GM23338 (cell line): Measurements from ENCODE around the gene CNOT6. TPM values are rescaled to one million over a fixed set of nuclear protein-coding genes. Genes with fewer than 3 reads are reported as not detected.

Experiments
- ATAC-seq: fragments of 200-7000 bp; cut with Tn5 transposase; 3 replicates; pipeline ENCODE4 v1.9.1; 2020
- DNase-seq: peaks from one replicate; pipeline ENCODE4 v3.0.0-alpha.2; 2015; ENCODE audit warnings: low spot score
- H2AFZ ChIP-seq: fragments of 200-600 bp; sonication (generic); 2 replicates; pipeline ENCODE4 v1.8.0; 2016; ENCODE audit warnings: antibody characterized with exemption, mild to moderate bottlenecking, moderate library complexity
- H3F3A ChIP-seq: fragments of 200-600 bp; sonication (generic); replicated peaks from 2 replicates; pipeline ENCODE4 v1.8.0; 2017; ENCODE audit warnings: antibody characterized with exemption, mixed run types, low read depth
- H3K27ac ChIP-seq: fragments of 200-600 bp; sonication (generic); 2 replicates; pipeline ENCODE4 v1.6.1; 2016; ENCODE audit warnings: low read depth
- H3K27me3 ChIP-seq: fragments of 200-600 bp; sonication (generic); 2 replicates; pipeline ENCODE4 v1.8.0; 2016; ENCODE audit warnings: mild to moderate bottlenecking, mixed run types, moderate library complexity; ENCODE audit not compliant: insufficient read depth
- H3K36me3 ChIP-seq: fragments of 200-600 bp; sonication (generic); 2 replicates; pipeline ENCODE4 v1.8.0; 2016; ENCODE audit warnings: mild to moderate bottlenecking; ENCODE audit not compliant: insufficient read depth
- H3K4me1 ChIP-seq: fragments of 200-600 bp; sonication (generic); 2 replicates; pipeline ENCODE4 v1.8.0; 2016; ENCODE audit warnings: mild to moderate bottlenecking, moderate library complexity; ENCODE audit not compliant: insufficient read depth
- H3K4me2 ChIP-seq: fragments of 200-600 bp; sonication (generic); 2 replicates; pipeline ENCODE4 v1.7.1; 2017; ENCODE audit warnings: mixed run types
- H3K4me3 ChIP-seq: fragments of 200-600 bp; sonication (generic); 2 replicates; pipeline ENCODE4 v1.6.1; 2016; ENCODE audit warnings: mixed run types
- H3K79me2 ChIP-seq: fragments of 200-600 bp; sonication (generic); replicated peaks from 2 replicates; pipeline ENCODE4 v1.8.0; 2017; ENCODE audit warnings: mild to moderate bottlenecking; ENCODE audit not compliant: insufficient read depth
- H3K9me2 ChIP-seq: fragments of 200-600 bp; sonication (generic); 2 replicates; pipeline ENCODE4 v1.8.0; 2017; ENCODE audit not compliant: insufficient read depth
- H4K20me1 ChIP-seq: fragments of 200-600 bp; sonication (generic); replicated peaks from 2 replicates; pipeline ENCODE4 v1.8.0; 2017; ENCODE audit warnings: mild to moderate bottlenecking; ENCODE audit not compliant: insufficient read depth
- H3K27ac Mint-ChIP-seq: 2 replicates; pipeline ENCODE4 v1.8.0; 2020; ENCODE audit warnings: inconsistent platforms, mild to moderate bottlenecking, moderate library complexity, mixed read lengths
- H3K27me3 Mint-ChIP-seq: 3 replicates; pipeline ENCODE4 v1.8.0; 2022; ENCODE audit warnings: low read depth, mild to moderate bottlenecking, moderate library complexity, mixed read lengths, inconsistent platforms; ENCODE audit not compliant: insufficient read depth, poor library complexity
- H3K36me3 Mint-ChIP-seq: 3 replicates; pipeline ENCODE4 v1.8.0; 2021; ENCODE audit warnings: low read depth, mild to moderate bottlenecking, inconsistent platforms, moderate library complexity, mixed read lengths
- H3K4me1 Mint-ChIP-seq: 3 replicates; pipeline ENCODE4 v1.8.0; 2020; ENCODE audit warnings: mild to moderate bottlenecking, inconsistent platforms, mixed read lengths
- H3K4me3 Mint-ChIP-seq: 3 replicates; pipeline ENCODE4 v1.8.0; 2021; ENCODE audit warnings: moderate library complexity, mild to moderate bottlenecking, inconsistent platforms, mixed read lengths
- H3K9me3 Mint-ChIP-seq: 3 replicates; pipeline ENCODE4 v1.8.0; 2020; ENCODE audit warnings: moderate library complexity, mild to moderate bottlenecking, inconsistent platforms, mixed read lengths
- CREB1 ChIP-seq: fragments of 250-450 bp; sonication (Bioruptor Pico); IDR thresholded peaks from 2 replicates; pipeline ENCODE4 v1.5.0; 2020; ENCODE audit warnings: low read depth, mild to moderate bottlenecking, moderate library complexity
- EZH2 ChIP-seq: fragments of 200-600 bp; sonication (generic); IDR thresholded peaks from one replicate; pipeline ENCODE4 v1.8.0; 2017; ENCODE audit warnings: antibody characterized with exemption, mild to moderate bottlenecking, low read depth; ENCODE audit not compliant: unreplicated experiment
- EZH2phosphoT487 ChIP-seq: fragments of 200-600 bp; sonication (generic); IDR thresholded peaks from one replicate; pipeline ENCODE4 v1.8.1; 2018; ENCODE audit warnings: antibody characterized with exemption; ENCODE audit not compliant: unreplicated experiment
- JUNB ChIP-seq: IDR thresholded peaks from one replicate; pipeline ENCODE4 v1.6.1; 2016; ENCODE audit warnings: antibody characterized with exemption; ENCODE audit not compliant: unreplicated experiment
- NANOG ChIP-seq: IDR thresholded peaks from 2 replicates; pipeline ENCODE4 v1.6.1; 2016; ENCODE audit warnings: antibody characterized with exemption, borderline replicate concordance
- POLR2AphosphoS5 ChIP-seq: IDR thresholded peaks from 2 replicates; pipeline ENCODE4 v1.6.1; 2016; ENCODE audit warnings: antibody characterized with exemption, low read depth
- STAT1 ChIP-seq: IDR thresholded peaks from one replicate; pipeline ENCODE4 v1.6.1; 2016; ENCODE audit warnings: antibody characterized with exemption; ENCODE audit not compliant: unreplicated experiment
- ZNF114 ChIP-seq: fragments of 250-450 bp; sonication (Bioruptor Pico); IDR thresholded peaks from 2 replicates; pipeline ENCODE4 v1.5.0; 2020; ENCODE audit warnings: mild to moderate bottlenecking, moderate library complexity
- ZNF331 ChIP-seq: fragments of 250-450 bp; sonication (Bioruptor Pico); IDR thresholded peaks from 2 replicates; pipeline ENCODE4 v1.5.0; 2020; ENCODE audit warnings: low read depth, mild to moderate bottlenecking, moderate library complexity
- polyA plus RNA-seq: library from polyadenylated mRNA; unstranded; fragments of >200 nt; fragmentation: Nextera tagmentation; extraction: Ambion mirVana; gene quantifications from 2 replicates; pipeline ENCODE4 v1.2.1, GENCODE V29; 2016
- total RNA-seq: library from RNA; depleted of rRNA; stranded (reverse); fragments of >200 nt; shearing (Covaris generic); gene quantifications from 2 replicates; pipeline ENCODE4 v1.2.3, GENCODE V29; 2014
- TF ChIP-seq, protein P1 (sequence below): fragments of 250-450 bp; sonication (Bioruptor Pico); IDR thresholded peaks from 2 replicates; pipeline ENCODE4 v1.5.0; 2020; ENCODE audit warnings: mild to moderate bottlenecking, moderate library complexity
- TF ChIP-seq, protein P2 (sequence below): IDR thresholded peaks from 2 replicates; pipeline ENCODE4 v1.6.1; 2016; ENCODE audit warnings: antibody characterized with exemption
- TF ChIP-seq, protein P3 (sequence below): IDR thresholded peaks from one replicate; pipeline ENCODE4 v1.6.1; 2018; ENCODE audit warnings: antibody characterized with exemption; ENCODE audit not compliant: unreplicated experiment
- TF ChIP-seq, protein P4 (sequence below), 2 experiments: fragments of 200-600 bp in 1 of 2; sonication (generic) in 1 of 2; conservative IDR thresholded peaks; 2 replicates each; pipeline versions ENCODE4 v1.5.1 to v1.6.1; 2016 to 2017; ENCODE audit warnings: antibody characterized with exemption in 2 of 2, low read depth in 2 of 2, mild to moderate bottlenecking in 2 of 2, moderate library complexity in 1 of 2

The CNOT6 gene
- total and polyA plus RNA-seq, 2 experiments from 2014 or later = 14.6 to 38.7 TPM

DNA sequence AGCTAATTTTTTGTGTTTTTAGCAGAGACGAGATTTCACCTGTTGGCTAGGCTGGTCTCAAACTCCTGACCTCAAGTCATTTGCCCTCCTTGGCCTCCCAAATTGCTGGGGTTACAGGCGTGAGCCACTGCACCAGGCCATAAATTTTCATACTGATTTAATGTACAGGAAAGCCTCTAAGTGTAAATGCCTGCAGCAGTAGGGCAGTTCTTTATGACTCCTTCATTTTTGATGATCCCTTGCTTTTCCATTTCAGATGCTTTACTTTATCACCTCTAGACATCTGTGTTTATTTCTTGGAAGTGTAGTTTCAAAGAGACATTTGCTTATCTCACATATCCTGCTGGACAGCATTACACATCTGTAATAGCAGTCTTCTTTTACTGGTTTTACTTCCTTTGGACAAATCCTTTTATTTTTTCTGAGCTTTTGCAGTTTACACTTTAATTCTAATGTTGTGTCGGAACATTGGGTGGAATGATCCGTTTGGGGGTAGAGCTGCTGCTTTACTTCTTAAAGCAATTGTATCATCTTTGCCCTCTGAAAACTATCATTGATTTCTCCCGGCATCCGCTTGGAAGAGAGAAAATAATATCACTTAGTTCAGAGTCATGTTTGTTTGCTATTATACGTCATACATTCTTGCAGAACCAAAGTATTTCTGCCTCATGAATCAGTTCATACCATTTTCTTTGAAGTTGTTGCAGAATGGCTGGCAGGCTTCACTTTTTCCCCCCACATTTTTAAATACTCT is 61.2 kb downstream of the CNOT6 start:
- Histone ChIP-seq H3K4me3 (no peak overlapping the region), H3K4me2 (no peak overlapping the region), H3K36me3 (peaks cover 24% of the 10 kb centered on the region), H4K20me1 (peaks cover 51% of the 10 kb centered on the region), H3K9me2 (no peaks in the 10 kb centered on the region), H3K27me3 (no peaks in the 10 kb centered on the region), H3K4me1 (0 out of 2 replicates have a peak, but pooled peaks cover 3% of the 10 kb centered on the region), H2AFZ (no peak overlapping the region), H3K27ac (no peak overlapping the region; the same call in 1 of the 2 replicates), H3K79me2 (peaks cover 93% of the 10 kb centered on the region), H3F3A (no peaks in the 10 kb centered on the region)
- Mint-ChIP-seq H3K36me3 (peaks cover 67% of the 10 kb centered on the region), H3K9me3 (no peaks in the 10 kb centered on the region), H3K4me1 (peaks cover 4% of the 10 kb centered on the region; the same call in 2 of the 3 replicates), H3K4me3 (no peak overlapping the region), H3K27me3 (no peaks in the 10 kb centered on the region), H3K27ac (no peak overlapping the region)
- no peak for TF ChIP-seq EZH2
- TF ChIP-seq EZH2phosphoT487 = no peak
- TF ChIP-seq, protein P1, sequence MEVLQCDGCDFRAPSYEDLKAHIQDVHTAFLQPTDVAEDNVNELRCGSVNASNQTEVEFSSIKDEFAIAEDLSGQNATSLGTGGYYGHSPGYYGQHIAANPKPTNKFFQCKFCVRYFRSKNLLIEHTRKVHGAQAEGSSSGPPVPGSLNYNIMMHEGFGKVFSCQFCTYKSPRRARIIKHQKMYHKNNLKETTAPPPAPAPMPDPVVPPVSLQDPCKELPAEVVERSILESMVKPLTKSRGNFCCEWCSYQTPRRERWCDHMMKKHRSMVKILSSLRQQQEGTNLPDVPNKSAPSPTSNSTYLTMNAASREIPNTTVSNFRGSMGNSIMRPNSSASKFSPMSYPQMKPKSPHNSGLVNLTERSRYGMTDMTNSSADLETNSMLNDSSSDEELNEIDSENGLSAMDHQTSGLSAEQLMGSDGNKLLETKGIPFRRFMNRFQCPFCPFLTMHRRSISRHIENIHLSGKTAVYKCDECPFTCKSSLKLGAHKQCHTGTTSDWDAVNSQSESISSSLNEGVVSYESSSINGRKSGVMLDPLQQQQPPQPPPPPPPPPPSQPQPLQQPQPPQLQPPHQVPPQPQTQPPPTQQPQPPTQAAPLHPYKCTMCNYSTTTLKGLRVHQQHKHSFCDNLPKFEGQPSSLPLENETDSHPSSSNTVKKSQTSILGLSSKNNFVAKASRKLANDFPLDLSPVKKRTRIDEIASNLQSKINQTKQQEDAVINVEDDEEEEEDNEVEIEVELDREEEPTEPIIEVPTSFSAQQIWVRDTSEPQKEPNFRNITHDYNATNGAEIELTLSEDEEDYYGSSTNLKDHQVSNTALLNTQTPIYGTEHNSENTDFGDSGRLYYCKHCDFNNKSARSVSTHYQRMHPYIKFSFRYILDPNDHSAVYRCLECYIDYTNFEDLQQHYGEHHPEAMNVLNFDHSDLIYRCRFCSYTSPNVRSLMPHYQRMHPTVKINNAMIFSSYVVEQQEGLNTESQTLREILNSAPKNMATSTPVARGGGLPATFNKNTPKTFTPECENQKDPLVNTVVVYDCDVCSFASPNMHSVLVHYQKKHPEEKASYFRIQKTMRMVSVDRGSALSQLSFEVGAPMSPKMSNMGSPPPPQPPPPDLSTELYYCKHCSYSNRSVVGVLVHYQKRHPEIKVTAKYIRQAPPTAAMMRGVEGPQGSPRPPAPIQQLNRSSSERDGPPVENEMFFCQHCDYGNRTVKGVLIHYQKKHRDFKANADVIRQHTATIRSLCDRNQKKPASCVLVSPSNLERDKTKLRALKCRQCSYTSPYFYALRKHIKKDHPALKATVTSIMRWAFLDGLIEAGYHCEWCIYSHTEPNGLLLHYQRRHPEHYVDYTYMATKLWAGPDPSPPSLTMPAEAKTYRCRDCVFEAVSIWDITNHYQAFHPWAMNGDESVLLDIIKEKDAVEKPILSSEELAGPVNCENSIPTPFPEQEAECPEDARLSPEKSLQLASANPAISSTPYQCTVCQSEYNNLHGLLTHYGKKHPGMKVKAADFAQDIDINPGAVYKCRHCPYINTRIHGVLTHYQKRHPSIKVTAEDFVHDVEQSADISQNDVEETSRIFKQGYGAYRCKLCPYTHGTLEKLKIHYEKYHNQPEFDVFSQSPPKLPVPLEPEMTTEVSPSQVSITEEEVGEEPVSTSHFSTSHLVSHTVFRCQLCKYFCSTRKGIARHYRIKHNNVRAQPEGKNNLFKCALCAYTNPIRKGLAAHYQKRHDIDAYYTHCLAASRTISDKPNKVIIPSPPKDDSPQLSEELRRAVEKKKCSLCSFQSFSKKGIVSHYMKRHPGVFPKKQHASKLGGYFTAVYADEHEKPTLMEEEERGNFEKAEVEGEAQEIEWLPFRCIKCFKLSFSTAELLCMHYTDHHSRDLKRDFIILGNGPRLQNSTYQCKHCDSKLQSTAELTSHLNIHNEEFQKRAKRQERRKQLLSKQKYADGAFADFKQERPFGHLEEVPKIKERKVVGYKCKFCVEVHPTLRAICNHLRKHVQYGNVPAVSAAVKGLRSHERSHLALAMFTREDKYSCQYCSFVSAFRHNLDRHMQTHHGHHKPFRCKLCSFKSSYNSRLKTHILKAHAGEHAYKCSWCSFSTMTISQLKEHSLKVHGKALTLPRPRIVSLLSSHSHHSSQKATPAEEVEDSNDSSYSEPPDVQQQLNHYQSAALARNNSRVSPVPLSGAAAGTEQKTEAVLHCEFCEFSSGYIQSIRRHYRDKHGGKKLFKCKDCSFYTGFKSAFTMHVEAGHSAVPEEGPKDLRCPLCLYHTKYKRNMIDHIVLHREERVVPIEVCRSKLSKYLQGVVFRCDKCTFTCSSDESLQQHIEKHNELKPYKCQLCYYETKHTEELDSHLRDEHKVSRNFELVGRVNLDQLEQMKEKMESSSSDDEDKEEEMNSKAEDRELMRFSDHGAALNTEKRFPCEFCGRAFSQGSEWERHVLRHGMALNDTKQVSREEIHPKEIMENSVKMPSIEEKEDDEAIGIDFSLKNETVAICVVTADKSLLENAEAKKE (CRISPR knock-in tag) = no peak
- no peak for TF ChIP-seq STAT1
- TF ChIP-seq JUNB = no peak
- TF ChIP-seq ZNF114 (CRISPR knock-in tag) = no peak
- TF ChIP-seq NANOG = no peak
- TF ChIP-seq, protein P2, sequence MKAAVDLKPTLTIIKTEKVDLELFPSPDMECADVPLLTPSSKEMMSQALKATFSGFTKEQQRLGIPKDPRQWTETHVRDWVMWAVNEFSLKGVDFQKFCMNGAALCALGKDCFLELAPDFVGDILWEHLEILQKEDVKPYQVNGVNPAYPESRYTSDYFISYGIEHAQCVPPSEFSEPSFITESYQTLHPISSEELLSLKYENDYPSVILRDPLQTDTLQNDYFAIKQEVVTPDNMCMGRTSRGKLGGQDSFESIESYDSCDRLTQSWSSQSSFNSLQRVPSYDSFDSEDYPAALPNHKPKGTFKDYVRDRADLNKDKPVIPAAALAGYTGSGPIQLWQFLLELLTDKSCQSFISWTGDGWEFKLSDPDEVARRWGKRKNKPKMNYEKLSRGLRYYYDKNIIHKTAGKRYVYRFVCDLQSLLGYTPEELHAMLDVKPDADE = no peak
- TF ChIP-seq, protein P3, sequence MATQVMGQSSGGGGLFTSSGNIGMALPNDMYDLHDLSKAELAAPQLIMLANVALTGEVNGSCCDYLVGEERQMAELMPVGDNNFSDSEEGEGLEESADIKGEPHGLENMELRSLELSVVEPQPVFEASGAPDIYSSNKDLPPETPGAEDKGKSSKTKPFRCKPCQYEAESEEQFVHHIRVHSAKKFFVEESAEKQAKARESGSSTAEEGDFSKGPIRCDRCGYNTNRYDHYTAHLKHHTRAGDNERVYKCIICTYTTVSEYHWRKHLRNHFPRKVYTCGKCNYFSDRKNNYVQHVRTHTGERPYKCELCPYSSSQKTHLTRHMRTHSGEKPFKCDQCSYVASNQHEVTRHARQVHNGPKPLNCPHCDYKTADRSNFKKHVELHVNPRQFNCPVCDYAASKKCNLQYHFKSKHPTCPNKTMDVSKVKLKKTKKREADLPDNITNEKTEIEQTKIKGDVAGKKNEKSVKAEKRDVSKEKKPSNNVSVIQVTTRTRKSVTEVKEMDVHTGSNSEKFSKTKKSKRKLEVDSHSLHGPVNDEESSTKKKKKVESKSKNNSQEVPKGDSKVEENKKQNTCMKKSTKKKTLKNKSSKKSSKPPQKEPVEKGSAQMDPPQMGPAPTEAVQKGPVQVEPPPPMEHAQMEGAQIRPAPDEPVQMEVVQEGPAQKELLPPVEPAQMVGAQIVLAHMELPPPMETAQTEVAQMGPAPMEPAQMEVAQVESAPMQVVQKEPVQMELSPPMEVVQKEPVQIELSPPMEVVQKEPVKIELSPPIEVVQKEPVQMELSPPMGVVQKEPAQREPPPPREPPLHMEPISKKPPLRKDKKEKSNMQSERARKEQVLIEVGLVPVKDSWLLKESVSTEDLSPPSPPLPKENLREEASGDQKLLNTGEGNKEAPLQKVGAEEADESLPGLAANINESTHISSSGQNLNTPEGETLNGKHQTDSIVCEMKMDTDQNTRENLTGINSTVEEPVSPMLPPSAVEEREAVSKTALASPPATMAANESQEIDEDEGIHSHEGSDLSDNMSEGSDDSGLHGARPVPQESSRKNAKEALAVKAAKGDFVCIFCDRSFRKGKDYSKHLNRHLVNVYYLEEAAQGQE = no peak
- no peak for TF ChIP-seq ZNF331 (CRISPR knock-in tag)
- TF ChIP-seq, protein P4, sequence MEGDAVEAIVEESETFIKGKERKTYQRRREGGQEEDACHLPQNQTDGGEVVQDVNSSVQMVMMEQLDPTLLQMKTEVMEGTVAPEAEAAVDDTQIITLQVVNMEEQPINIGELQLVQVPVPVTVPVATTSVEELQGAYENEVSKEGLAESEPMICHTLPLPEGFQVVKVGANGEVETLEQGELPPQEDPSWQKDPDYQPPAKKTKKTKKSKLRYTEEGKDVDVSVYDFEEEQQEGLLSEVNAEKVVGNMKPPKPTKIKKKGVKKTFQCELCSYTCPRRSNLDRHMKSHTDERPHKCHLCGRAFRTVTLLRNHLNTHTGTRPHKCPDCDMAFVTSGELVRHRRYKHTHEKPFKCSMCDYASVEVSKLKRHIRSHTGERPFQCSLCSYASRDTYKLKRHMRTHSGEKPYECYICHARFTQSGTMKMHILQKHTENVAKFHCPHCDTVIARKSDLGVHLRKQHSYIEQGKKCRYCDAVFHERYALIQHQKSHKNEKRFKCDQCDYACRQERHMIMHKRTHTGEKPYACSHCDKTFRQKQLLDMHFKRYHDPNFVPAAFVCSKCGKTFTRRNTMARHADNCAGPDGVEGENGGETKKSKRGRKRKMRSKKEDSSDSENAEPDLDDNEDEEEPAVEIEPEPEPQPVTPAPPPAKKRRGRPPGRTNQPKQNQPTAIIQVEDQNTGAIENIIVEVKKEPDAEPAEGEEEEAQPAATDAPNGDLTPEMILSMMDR (conservative IDR thresholded peaks at IDR 0.05; ENCODE audit: low read depth in 2 of 2) = no peak
- no peak for TF ChIP-seq CREB1 (CRISPR knock-in tag)
- no peak for TF ChIP-seq POLR2AphosphoS5
- DNase-seq (no peak), ATAC-seq (no peak)
